ENCODE measurements around the gene CTNNB1.

DNA sequence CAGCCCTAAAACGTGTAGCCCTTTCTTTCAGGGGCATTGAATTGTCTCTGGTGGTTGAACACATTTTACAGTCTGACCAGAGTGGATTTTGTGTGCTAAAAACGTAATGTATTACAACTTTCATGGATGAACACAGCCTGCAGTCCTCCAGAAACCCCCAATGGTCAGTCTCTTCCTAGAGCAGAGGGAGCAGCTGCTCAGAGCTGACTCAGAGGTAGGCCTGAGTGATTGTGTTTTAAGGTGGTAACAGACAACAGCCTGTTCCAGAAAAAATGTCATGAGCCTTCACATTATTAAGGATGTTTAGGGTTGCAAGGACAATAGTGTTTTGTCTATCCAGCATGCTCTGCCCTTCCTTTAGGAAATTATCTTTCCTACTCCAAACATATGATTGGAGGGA is 34.5 kb upstream of the CTNNB1 start:
- TF ChIP-seq, protein P1, sequence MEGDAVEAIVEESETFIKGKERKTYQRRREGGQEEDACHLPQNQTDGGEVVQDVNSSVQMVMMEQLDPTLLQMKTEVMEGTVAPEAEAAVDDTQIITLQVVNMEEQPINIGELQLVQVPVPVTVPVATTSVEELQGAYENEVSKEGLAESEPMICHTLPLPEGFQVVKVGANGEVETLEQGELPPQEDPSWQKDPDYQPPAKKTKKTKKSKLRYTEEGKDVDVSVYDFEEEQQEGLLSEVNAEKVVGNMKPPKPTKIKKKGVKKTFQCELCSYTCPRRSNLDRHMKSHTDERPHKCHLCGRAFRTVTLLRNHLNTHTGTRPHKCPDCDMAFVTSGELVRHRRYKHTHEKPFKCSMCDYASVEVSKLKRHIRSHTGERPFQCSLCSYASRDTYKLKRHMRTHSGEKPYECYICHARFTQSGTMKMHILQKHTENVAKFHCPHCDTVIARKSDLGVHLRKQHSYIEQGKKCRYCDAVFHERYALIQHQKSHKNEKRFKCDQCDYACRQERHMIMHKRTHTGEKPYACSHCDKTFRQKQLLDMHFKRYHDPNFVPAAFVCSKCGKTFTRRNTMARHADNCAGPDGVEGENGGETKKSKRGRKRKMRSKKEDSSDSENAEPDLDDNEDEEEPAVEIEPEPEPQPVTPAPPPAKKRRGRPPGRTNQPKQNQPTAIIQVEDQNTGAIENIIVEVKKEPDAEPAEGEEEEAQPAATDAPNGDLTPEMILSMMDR (IDR thresholded peaks at IDR 0.05; ENCODE audit: borderline replicate concordance, extremely low read depth, low read length, poor library complexity, severe bottlenecking), result no peak
- TF ChIP-seq EZH2 (IDR thresholded peaks at IDR 0.05; ENCODE audit: borderline replicate concordance, low read depth, low read length, severe bottlenecking), result no peak

All from DND-41 (cell line).